Measurements from ENCODE around the gene CTNNB1.

DNA sequence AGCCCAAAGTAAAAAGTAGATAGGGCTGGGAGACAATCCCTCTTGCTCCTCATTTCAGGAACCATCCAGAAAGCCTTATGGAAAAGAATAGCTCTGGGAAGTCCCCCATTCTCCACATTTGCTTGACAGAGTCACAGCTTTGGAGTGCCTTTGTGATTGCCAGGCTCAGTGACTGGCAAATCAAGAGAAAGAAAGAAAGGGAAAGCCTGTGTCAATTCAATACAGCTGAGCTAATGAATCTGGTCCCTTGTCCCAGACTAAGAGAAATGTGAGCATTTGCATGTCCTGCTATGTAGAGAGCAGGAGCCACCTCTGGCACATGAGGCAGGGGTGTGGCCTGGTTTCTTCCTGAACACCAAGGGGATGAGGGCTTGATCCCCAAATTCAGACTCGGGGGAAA is 14.9 kb upstream of the CTNNB1 start:
- TF ChIP-seq, protein P1, sequence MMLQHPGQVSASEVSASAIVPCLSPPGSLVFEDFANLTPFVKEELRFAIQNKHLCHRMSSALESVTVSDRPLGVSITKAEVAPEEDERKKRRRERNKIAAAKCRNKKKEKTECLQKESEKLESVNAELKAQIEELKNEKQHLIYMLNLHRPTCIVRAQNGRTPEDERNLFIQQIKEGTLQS (CRISPR knock-in tag; IDR thresholded peaks at IDR 0.05), result no peak
- TF ChIP-seq, protein P2, sequence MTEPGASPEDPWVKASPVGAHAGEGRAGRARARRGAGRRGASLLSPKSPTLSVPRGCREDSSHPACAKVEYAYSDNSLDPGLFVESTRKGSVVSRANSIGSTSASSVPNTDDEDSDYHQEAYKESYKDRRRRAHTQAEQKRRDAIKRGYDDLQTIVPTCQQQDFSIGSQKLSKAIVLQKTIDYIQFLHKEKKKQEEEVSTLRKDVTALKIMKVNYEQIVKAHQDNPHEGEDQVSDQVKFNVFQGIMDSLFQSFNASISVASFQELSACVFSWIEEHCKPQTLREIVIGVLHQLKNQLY (CRISPR knock-in tag; IDR thresholded peaks at IDR 0.05), result no peak
- TF ChIP-seq POLR2A (IDR thresholded peaks at IDR 0.05; ENCODE audit: insufficient read depth in 1 of 2, low read depth in 2 of 2, low read length in 2 of 2) (no peak), HNF4A (CRISPR knock-in tag; IDR thresholded peaks at IDR 0.05) (no peak)

All from HepG2 (cell line).